DMS79 treated with DMSO at 0.1 percent for 48 hours (cell line): Measurements from ENCODE around the gene GJC2.

ENCODE experiments used
- DNase-seq: peaks from one replicate; lab custom pipeline; 2025; lab: John Stamatoyannopoulos, UW

Gene GJC2

DNA sequence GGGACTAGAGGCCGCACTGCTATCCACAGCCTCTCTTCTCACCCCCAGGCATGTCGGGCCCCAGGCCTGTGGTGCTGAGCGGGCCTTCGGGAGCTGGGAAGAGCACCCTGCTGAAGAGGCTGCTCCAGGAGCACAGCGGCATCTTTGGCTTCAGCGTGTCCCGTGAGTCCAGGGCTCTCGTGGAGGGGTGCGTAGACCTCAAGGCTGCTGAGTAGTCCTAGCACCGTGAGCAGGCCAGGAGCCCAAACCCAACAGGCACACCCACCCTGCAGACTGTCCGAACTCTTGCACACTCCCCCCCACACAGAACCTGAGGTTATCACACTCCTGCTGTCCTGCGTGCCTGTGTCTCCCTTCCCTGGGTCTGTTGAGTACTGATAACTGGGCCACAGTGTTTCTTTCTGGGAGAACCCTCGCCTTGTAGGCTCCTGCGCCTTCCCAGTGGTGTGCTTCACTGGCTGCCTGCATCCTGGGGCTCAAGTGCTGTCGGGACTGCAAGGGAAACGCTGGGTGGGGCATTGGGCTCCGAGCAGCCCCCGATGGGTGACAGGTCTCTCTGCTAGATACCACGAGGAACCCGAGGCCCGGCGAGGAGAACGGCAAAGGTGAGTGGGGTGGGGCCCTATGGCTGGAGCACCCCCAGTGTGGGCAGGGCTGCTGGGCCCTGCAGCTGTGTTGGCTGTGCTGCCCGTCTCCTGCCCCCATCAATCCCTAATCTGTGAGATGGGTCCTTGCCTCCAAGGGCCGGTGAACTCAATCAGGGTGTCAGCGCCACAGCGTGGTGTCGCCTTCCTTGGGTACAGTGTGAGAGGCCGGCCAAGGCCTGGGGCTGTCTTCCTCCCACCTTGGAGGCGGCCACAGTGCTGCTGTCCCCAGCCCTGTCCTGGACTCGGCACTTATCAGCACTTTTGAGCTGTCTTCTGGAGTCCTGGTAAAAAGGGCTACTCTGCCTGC lies 4.0 kb upstream of the GJC2 start:
- DNase-seq: no peak

DNA sequence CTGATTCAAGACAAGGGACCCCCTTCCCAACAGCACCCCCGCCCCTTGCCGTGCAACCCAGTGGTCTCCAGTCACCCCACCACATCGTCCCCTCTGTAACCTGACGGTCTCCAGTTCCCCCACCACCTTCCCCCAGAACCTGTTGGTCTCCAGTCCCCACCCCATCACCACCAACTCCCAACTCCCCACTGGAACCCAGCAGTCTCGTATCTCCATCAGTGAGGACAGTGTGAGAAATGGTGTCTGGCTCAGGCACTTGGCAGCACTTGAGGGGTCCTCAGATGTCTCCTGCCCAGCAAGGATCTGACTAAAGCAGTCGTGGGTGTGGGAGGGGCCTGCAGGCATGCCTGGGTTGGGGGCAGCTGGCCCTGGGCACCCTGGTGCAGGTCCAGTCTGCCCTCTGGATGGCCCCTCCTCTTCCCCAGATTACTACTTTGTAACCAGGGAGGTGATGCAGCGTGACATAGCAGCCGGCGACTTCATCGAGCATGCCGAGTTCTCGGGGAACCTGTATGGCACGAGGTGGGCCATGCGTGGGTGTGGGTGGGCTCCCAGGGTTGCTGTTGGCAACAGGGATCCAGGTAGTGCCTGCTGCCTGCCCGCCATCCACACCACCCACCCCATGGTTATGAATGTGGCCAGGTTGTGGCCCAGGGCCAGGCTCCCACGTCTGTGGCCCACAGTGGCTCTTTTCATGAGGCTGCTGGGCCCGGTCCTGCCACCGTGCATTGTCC lies 3.1 kb upstream of the GJC2 start:
- DNase-seq: no peak

DNA sequence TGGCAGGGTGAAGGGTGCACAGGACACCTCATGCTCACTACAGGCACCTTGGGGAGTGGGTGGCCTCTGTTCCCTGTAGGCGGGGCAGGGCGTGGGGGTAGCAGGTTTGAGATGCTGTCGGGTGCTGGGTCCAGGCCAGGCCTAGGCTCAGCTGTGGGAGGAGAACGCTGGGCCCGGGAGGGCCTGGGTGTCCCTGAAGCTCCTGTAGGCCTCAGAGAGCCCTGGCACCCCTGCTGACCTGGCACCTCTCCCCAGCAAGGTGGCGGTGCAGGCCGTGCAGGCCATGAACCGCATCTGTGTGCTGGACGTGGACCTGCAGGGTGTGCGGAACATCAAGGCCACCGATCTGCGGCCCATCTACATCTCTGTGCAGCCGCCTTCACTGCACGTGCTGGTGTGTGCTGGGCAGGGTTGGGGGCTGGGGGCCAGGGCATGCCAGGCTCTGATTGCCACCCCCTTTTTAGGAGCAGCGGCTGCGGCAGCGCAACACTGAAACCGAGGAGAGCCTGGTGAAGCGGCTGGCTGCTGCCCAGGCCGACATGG lies 2.5 kb upstream of the GJC2 start:
- no peak for DNase-seq

DNA sequence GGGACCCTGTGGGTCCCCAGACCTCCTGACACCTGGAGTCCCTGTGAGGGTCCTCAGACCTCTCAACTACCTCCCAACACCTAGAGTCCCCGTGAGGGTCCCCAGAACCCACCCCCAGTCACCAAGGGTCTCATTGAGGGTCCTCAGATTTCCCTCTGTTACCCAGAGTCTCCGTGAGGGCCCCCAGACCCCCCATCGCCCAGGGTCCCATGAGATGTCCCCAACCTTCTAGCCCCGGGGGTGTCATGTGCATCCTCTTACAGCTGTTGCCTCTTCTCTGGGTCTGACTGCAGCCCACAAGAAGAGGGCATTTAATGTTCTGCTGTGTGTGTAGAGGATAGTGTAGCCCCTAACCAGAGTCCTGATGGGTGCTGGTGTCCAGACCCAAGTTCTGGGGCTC lies 2.0 kb upstream of the GJC2 start:
- no peak for DNase-seq

DNA sequence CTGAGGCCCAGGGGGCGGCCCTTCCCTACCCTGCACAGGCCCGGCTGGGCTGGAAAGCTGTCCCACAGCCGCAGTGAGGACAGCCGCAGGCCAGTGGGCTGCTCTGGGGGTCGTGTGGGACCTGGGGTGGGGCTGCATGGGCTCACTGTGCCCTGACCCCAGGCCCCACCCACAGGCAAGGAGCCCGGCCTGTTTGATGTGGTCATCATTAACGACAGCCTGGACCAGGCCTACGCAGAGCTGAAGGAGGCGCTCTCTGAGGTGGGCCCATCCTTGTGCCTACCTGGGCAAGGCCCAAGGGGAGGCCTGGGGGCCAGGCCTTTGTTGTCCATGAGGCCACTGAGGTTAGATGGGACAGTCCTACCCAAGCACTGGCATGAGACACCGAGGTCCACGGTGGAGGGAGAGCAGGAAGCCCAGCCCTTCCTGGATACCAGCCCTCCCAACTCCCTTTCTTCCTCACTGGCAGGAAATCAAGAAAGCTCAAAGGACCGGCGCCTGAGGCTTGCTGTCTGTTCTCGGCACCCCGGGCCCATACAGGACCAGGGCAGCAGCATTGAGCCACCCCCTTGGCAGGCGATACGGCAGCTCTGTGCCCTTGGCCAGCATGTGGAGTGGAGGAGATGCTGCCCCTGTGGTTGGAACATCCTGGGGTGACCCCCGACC lies 1.4 kb upstream of the GJC2 start:
- no peak for DNase-seq

DNA sequence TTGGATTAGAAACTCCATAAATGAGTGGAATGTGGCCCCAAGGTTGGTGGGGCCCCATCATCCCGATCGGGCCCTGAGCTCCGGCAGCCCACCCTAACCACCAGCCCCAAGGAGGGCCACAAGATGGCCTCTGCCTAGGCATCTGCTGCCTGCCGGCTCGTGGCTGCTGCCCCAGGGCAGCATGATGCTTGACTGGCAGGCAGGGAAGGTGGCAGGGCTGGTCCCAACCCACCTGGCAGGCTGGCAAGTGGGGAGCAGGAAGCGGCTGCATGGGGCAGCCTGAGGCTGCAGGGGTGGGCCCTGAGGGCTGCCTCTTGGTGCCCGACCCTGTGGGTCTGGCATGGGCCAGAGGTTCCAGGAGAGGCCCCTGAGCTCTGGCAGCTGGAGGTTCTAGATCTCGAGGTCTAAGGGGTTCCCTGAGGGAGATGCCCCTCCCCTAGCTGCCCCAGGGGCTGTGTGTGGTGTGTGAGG lies 760 bp upstream of the GJC2 start:
- DNase-seq: no peak

DNA sequence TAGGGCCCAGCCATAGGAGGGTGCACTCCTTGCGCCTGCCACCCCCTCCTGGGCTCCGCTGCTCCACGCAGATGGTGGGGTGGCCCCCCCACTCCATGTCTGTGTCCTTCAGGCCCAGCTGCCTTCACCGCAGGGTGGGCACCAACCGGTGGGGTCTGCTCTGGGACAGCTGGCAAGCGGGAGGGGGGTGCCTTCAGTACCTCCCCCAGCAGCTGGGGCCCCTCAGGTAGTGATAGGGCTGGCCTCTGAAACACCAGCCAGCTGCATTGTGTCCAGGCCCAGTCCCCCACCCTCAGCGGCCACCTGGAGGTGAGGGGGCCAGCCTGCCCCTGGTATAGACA lies 360 bp downstream of the GJC2 start:
- no peak for DNase-seq

DNA sequence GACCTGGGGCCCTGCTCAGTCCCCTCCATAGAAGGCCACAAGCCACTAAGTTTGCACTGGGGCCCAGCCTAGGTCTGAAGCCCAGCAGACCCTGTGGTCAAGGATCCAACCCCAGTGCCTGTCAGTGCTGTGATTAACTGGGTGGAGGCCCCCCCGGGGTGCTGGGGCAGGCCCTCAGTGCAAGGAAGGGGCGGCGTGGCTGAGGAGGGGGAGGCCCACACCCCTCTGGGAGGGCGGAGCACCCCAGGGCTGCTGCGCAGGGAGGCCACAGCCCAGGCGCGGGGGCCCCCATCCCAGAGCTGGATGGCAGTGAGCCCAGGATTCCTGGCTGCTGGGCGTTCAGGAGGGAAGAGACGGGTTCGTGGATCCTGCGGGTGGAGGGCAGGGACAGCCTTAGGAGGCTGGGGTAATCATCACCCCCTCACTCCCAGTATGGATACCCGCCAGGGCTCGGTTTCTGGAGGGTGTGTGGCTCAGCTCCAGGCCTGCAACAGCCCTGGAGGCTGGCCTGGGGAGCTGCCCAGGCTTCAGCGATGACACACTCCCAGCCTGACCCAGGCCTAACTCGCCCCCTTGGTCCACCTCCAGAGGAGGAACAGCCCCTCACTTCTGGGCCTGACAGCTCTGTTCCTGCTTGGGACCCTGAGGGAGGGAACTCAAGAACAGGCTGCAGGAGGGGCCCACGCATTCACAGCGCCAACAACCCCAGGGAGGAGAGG lies 890 bp downstream of the GJC2 start:
- no peak for DNase-seq

DNA sequence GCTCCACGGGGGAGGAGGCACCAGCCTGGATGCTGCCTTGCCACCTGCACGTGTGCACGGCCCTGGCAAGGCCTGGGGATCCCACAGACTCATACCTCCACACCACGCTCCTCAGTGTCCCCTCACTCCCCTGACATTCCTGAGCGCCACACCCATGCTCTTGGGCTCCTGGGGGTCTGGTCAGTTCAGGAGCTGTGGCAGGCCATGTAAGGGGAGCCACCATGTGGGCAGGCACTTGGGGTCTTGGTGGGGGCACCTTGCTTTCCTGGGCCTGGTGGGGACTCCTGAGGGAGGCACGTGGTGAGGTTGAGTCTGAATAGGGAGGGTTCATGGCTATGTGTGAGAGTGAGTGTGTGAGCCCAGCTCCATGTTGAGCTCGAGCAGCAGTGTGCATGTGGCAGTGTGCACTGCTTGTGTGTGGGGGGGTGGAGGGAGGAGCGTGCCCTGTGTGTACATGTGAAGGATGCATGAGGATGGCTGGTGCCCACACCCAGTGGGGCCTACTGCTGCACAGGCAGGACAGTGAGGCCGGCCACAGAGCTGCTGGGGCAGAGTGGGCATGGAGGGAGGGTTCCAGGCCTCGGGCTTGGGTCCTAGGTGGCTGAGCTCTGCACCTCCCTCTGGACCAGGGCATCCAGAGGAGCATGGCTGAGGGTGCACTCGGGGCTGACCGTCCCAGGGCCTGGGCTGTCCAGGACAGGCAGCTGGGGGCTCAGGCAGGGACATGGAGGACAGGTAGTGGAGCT lies 1.6 kb downstream of the GJC2 start:
- no peak for DNase-seq

DNA sequence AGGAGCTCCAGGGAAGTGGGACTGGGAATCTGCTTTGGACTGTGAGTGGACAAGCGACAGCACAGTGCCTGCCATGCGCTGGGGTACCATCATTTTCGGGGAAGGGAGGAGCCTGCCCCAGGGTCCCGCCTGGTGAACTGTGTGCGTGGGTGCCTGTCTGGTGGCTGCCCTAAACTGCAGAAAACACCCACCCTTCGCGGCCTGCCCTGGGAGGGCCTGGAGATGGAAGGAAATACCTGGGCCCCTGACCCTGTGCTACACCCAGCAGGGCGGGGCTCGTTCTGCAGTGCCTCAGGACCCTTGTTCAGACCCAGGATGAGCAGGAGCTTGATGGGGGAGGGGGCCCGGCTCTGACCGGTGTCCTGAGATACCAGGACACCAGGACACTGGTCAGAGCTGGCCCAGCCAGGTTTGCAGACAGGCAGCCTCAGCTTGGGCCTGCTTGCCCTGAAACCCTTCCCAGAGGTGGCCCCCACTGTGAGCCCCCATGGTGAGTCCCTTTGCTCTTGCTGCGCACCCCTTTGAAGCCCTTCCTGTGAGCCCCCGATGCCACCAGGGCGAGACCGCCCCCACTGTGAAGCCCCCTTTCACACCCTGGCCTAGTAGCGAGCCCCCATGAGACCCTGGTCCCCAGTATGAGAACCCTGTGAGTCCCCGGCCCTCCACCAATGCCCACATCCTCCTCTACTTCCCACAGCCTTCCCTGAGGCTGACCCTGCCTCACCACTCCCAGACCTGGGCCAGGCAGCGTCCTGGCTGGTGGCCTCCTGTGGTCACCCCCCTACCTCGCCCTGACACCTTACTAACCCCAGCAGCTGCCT lies 2.6 kb downstream of the GJC2 start:
- DNase-seq: no peak

DNA sequence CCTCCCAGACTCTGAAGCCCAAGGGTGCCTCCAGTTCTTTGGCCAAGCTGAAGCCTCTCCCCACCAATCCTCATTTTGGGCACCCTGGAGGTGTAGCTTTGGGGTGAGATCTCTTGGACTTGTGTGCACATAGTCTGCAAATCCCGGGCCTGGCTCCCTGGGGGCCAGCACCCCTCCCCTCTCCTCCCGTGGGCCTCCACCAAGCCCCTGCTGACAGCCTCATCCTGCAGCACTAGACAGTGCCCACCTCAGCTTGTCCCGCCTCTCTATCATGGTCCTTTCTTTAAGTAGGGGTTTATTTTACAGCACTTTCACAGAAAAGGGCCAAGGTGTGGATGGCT lies 3.2 kb downstream of the GJC2 start:
- DNase-seq: no peak

DNA sequence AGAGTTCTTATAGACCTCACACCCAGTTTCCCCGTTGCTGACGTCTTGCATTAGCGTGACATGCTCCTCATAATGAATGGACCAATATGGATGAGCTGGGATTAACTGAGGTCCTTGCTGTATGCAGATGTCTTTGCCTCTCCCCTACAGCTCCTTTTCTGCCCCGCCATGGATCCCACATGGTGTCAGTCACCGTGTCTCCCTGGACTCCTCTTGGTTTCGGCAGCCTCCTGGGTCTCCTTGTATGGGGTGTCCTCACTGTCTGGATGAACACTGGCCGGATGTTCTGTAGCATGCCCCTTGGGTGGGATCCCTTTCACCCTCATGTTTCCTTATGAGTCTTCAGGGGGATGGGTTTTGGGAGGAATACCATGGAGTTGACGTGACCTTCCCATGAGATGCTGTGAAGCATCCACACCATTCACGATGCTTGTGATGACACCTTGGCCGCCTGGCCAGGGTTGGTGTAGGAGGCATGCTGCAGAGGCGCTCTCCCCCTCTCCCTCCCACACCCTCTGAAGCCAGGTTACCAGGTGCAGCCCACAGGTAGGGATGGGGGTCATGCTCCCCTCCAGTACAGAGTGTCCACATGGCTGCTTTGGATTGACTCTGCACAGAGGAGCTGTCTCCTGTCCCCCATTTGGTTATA lies 4.4 kb downstream of the GJC2 start:
- no peak for DNase-seq

DNA sequence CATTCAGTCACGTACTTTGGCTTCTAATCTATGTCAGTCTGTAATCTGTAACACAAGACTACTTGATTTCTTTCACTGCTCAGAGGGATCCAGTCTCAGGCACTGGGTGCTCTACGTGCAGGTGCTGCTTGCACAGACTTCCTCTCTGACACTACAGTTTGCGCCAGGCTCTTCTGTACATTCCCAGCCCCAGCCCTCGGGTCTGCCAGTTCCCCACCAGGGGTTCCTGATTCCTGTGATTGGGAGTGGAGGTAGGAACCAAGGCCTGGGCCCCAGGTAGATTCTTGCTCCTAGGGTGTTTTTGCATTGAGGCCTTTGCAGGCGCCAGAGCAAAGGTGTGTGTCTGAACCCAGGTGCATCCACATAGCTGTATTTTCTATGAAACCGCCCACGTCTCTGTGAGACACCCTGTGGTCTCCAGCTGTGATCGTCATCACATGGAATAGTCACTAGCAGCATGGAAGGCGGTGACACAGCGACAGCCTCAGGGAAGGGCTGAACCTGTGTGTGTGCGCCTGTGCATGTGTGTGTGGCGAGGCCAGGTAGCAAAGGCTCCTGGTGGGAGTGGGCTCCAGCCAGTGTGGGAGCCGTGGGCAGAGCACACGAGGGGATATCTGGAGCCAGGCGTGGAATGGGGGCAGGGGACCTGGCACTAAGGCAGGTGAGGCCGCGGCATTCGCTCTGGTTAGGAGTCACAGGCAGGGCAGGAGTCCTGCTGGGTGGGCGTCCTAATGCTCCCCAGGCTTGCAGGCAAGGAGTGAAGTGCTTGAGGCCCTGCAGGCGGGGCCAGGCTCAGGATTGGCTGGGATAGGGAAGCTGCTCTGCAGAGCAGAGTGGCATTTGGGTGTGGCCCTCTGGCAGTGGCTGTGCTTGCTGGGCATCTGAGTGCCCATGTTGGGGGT lies 5.2 kb downstream of the GJC2 start:
- DNase-seq: no peak

DNA sequence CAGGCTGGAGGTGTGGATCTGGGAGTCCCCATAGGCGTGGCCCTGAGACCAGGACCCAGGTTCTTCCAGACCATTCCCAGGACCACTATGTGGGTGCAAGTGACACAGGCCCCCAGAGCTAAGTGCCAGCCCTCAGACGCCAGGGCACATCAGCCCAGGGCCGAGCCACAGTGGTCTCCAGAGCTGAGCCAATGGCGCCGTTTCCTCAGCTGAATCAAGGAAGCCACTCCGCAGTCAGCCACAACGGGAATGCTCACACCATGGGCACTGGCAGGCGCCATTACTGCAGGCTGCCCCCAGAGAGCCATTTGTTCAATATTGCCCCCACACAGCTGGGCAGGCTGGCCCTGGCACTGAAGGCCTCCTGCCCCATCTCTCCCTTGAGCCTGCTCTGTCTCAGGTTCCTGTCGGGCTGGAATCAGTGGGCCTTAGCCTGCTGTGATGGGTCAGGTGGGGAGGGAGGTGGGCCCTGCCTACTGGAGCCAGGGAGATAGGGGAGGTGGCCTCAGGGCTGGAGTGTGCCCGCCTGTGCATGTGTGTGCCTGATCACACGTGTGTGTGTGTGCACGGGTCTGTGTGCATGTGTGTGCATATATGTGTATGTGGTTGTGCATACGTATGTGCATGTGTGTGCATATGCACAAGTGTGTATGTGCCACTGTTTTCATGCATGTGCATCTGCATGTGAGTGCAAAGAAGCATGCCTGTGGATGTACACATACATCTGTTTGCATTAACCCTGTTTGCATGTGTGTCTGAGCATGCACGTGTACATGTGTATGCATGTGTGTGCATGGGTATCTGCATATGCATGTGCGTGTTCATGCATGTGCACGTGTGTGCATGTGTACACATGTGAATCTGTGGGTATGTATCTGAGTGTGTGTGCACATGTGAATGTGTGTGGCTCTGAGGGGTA lies 6.1 kb downstream of the GJC2 start:
- DNase-seq: no peak

DNA sequence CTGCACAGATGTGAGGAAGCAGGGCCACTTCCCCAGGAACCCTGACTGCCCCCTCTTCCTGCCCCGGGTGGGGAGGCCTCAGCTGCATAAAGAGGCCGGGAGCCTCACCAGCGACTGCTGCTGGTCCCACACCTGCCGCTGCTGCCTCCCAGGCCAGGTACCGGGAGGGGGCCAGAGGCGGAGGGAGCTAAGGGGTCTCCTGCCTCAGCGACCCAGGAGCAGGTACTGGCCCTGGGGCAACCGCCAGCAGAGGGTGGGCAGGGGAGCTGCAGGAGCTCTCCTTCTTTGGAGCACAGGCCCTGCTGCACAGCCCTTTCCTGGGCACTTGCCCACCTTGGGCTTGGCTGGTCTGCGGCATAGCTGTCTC lies 6.8 kb downstream of the GJC2 start:
- no peak for DNase-seq

DNA sequence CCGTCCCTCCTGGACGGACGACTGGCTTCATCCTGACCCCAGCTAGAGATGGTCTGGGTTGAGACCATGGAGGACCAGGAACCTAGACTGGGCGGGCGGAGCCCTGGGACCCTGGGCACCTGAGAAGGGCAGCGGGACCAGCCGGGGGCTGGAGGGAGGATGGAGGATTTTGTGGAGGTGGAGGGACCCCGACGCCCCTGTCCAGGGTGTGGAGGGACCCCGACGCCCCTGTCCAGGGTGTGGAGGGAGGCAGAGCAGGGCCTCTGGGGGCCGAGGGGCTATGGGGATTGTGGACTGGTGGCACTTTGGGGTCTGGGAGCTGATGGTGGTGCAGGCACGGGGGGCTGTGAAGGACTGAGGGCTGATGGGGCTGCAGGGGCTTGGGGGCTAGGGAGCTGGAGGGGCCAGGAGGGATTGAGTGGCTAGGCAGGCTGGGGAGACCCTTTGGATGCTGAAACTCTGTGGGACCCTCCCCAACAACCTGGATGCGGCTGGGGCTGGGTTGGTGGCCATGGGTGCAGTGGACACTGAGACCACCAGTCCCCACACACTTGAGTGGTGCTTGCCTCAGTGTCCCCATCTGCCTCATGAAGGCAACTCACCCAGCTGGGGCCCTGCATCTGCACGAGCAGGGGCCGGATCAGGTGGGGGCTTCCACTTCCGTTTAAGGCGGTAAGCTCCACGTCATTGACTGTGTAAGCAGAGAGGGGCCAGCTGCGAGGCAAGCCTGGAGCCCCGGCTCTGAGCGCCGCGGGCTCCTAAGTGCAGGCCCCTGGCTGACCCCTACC lies 7.4 kb downstream of the GJC2 start:
- no peak for DNase-seq

DNA sequence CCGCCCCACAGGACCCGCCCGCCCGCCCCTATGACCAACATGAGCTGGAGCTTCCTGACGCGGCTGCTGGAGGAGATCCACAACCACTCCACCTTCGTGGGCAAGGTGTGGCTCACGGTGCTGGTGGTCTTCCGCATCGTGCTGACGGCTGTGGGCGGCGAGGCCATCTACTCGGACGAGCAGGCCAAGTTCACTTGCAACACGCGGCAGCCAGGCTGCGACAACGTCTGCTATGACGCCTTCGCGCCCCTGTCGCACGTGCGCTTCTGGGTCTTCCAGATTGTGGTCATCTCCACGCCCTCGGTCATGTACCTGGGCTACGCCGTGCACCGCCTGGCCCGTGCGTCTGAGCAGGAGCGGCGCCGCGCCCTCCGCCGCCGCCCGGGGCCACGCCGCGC lies 8.0 kb downstream of the GJC2 start:
- no peak for DNase-seq
